Liver (tissue), 3 donors: ENCODE data around the gene HAVCR1.

Experiments
- GABPA ChIP-seq, 2 donors: IDR thresholded peaks in 1 of 2; conservative IDR thresholded peaks in 1 of 2; 2 replicates each; pipeline ENCODE4 v1.6.1; 2016; ENCODE audit warnings: antibody characterized with exemption in 2 of 2, mild to moderate bottlenecking in 1 of 2, moderate library complexity in 1 of 2
- HNF4A ChIP-seq, 2 donors: conservative IDR thresholded peaks; 2 replicates each; pipeline ENCODE4 v1.6.1; 2016; ENCODE audit warnings: antibody characterized with exemption in 2 of 2, mild to moderate bottlenecking in 2 of 2
- JUND ChIP-seq, 2 donors: IDR thresholded peaks; 2 replicates each; pipeline ENCODE4 v1.6.1; 2016; ENCODE audit warnings: antibody characterized with exemption in 2 of 2
- NR2F2 ChIP-seq: IDR thresholded peaks from 2 replicates; pipeline ENCODE4 v1.6.1; 2016; ENCODE audit warnings: antibody characterized with exemption
- RAD21 ChIP-seq, 2 donors: IDR thresholded peaks; 2 replicates each; pipeline ENCODE4 v1.6.1; 2016; ENCODE audit warnings: antibody characterized with exemption in 2 of 2, mild to moderate bottlenecking in 2 of 2
- RXRA ChIP-seq, 2 donors: IDR thresholded peaks; 2 replicates each; pipeline ENCODE4 v1.6.1; 2017 to 2018; ENCODE audit warnings: antibody characterized with exemption in 2 of 2, mild to moderate bottlenecking in 1 of 2
- TAF1 ChIP-seq: conservative IDR thresholded peaks from 2 replicates; pipeline ENCODE4 v1.6.1; 2016; ENCODE audit warnings: antibody characterized with exemption, mild to moderate bottlenecking
- YY1 ChIP-seq: IDR thresholded peaks from 2 replicates; pipeline ENCODE4 v1.6.1; 2016; ENCODE audit warnings: antibody characterized with exemption, mild to moderate bottlenecking
- TF ChIP-seq, protein P1 (sequence below): fragments of 150-350 bp; IDR thresholded peaks from 2 replicates; pipeline ENCODE4 v1.5.1; 2017; ENCODE audit warnings: improper control_type of control experiment, low read depth, low read length; ENCODE audit not compliant: missing input control
- TF ChIP-seq, protein P2 (sequence below): IDR thresholded peaks from 2 replicates; pipeline ENCODE4 v1.6.1; 2016; ENCODE audit warnings: antibody characterized with exemption
- TF ChIP-seq, protein P3 (sequence below): IDR thresholded peaks from 2 replicates; pipeline ENCODE4 v1.6.1; 2016; ENCODE audit warnings: antibody characterized with exemption
- TF ChIP-seq, protein P4 (sequence below): IDR thresholded peaks from 2 replicates; pipeline ENCODE4 v1.6.1; 2016; ENCODE audit warnings: antibody characterized with exemption, mild to moderate bottlenecking
- donor health status: healthy.
- donor health status: healthy.

DNA sequence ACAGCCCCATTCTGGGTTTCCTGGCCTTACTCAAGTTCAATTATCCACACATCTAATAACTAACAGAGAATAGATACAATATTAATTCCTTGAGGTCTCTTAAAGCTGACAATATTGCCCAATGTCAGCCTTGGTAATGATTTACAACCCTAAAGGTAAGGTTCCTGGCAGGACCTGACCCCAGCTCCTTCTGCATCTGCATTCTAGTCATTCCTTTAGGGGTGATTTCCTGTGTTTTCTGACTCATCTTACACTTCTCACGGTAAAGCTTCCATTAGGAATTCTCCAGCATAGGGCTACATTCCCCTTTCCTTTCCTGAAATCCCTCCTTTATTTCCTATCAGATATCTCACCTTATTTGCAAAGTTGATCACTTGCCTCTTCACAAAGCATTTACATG is 9.3 kb downstream of the HAVCR1 start:
- TF ChIP-seq JUND (IDR thresholded peaks at IDR 0.05) (no peak), RXRA (IDR thresholded peaks at IDR 0.05) (no peak), HNF4A (conservative IDR thresholded peaks at IDR 0.05) (no peak), TAF1 (no peak), RAD21 (IDR thresholded peaks at IDR 0.05) (no peak), GABPA (IDR thresholded peaks at IDR 0.05 in 1 of 2, conservative IDR thresholded peaks at IDR 0.05 in 1 of 2) (no peak), YY1 (no peak), NR2F2 (no peak)
- TF ChIP-seq, protein P1, sequence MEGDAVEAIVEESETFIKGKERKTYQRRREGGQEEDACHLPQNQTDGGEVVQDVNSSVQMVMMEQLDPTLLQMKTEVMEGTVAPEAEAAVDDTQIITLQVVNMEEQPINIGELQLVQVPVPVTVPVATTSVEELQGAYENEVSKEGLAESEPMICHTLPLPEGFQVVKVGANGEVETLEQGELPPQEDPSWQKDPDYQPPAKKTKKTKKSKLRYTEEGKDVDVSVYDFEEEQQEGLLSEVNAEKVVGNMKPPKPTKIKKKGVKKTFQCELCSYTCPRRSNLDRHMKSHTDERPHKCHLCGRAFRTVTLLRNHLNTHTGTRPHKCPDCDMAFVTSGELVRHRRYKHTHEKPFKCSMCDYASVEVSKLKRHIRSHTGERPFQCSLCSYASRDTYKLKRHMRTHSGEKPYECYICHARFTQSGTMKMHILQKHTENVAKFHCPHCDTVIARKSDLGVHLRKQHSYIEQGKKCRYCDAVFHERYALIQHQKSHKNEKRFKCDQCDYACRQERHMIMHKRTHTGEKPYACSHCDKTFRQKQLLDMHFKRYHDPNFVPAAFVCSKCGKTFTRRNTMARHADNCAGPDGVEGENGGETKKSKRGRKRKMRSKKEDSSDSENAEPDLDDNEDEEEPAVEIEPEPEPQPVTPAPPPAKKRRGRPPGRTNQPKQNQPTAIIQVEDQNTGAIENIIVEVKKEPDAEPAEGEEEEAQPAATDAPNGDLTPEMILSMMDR, result no peak
- TF ChIP-seq, protein P2, sequence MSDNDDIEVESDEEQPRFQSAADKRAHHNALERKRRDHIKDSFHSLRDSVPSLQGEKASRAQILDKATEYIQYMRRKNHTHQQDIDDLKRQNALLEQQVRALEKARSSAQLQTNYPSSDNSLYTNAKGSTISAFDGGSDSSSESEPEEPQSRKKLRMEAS, result no peak
- TF ChIP-seq, protein P3, sequence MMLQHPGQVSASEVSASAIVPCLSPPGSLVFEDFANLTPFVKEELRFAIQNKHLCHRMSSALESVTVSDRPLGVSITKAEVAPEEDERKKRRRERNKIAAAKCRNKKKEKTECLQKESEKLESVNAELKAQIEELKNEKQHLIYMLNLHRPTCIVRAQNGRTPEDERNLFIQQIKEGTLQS, result no peak
- TF ChIP-seq, protein P4, sequence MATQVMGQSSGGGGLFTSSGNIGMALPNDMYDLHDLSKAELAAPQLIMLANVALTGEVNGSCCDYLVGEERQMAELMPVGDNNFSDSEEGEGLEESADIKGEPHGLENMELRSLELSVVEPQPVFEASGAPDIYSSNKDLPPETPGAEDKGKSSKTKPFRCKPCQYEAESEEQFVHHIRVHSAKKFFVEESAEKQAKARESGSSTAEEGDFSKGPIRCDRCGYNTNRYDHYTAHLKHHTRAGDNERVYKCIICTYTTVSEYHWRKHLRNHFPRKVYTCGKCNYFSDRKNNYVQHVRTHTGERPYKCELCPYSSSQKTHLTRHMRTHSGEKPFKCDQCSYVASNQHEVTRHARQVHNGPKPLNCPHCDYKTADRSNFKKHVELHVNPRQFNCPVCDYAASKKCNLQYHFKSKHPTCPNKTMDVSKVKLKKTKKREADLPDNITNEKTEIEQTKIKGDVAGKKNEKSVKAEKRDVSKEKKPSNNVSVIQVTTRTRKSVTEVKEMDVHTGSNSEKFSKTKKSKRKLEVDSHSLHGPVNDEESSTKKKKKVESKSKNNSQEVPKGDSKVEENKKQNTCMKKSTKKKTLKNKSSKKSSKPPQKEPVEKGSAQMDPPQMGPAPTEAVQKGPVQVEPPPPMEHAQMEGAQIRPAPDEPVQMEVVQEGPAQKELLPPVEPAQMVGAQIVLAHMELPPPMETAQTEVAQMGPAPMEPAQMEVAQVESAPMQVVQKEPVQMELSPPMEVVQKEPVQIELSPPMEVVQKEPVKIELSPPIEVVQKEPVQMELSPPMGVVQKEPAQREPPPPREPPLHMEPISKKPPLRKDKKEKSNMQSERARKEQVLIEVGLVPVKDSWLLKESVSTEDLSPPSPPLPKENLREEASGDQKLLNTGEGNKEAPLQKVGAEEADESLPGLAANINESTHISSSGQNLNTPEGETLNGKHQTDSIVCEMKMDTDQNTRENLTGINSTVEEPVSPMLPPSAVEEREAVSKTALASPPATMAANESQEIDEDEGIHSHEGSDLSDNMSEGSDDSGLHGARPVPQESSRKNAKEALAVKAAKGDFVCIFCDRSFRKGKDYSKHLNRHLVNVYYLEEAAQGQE, result no peak
